Heart left ventricle (tissue), 16 donors: ENCODE measurements around the gene DNAH12. TPM values are rescaled to one million over a fixed set of nuclear protein-coding genes. Genes with fewer than 3 reads are reported as not detected.

Experiments
- ATAC-seq, 4 donors: fragments of 200-7000 bp; cut with Tn5 transposase; one replicate each; pipeline ENCODE4 v1.9.1; 2020 to 2022; ENCODE audit warnings: moderate library complexity in 4 of 4, mild to moderate bottlenecking in 3 of 4, moderate number of reproducible peaks in 1 of 4
- DNase-seq, 5 donors: peaks; one replicate each; pipeline ENCODE4 v3.0.0-alpha.2; 2020
- H3K27ac ChIP-seq, 12 donors: fragments of 200-600 bp; sonication (generic) in 4 of 12; one replicate each; pipeline versions ENCODE4 v1.5.0 to v1.8.0; 2016 to 2022; ENCODE audit warnings: mild to moderate bottlenecking in 2 of 12
- H3K27me3 ChIP-seq, 9 donors: fragments of 200-600 bp; sonication (generic) in 2 of 9; one replicate each; pipeline versions ENCODE4 v1.5.1 to v1.8.0; 2016 to 2022; ENCODE audit warnings: mild to moderate bottlenecking in 3 of 9
- H3K36me3 ChIP-seq, 9 donors: fragments of 200-600 bp; sonication (generic) in 2 of 9; one replicate each; pipeline versions ENCODE4 v1.5.0 to v1.8.0; 2018 to 2022; ENCODE audit warnings: mild to moderate bottlenecking in 2 of 9
- H3K4me1 ChIP-seq, 12 donors: fragments of 200-600 bp; sonication (generic) in 4 of 12; one replicate each; pipeline versions ENCODE4 v1.5.0 to v1.8.0; 2016 to 2022; ENCODE audit warnings: mild to moderate bottlenecking in 3 of 12
- H3K4me3 ChIP-seq, 12 donors: fragments of 200-600 bp; sonication (generic) in 4 of 12; one replicate each; pipeline versions ENCODE4 v1.5.0 to v1.8.0; 2017 to 2022; ENCODE audit warnings: mild to moderate bottlenecking in 9 of 12, moderate library complexity in 4 of 12
- H3K9me3 ChIP-seq, 12 donors: fragments of 200-600 bp; sonication (generic) in 4 of 12; one replicate each; pipeline versions ENCODE4 v1.5.0 to v1.8.0; 2016 to 2022; ENCODE audit warnings: mild to moderate bottlenecking in 1 of 12
- POLR2A ChIP-seq, 2 donors: fragments of 450-650 bp; IDR thresholded peaks; one replicate each; pipeline ENCODE4 v1.6.1; 2017; ENCODE audit warnings: antibody characterized with exemption in 2 of 2, mild to moderate bottlenecking in 2 of 2, moderate library complexity in 2 of 2
- WGBS, 4 donors: extraction: QIAGEN DNeasy Blood & Tissue Kit in 2 of 4; methylation state at CpG; one replicate each; pipeline versions ENCODE4 v1.1.5 to v1.1.7; 2013 to 2018; 5-methylcytosine and 5-hydroxymethylcytosine counted together
- intact Hi-C, 10 donors: fragments of 100-400 bp; cut with DNase I; formaldehyde crosslinking; loops; one replicate each; pipeline versions ENCODE4 v1.11.1 to v1.14.2; 2022
- polyA plus RNA-seq, 2 donors: library from polyadenylated mRNA; stranded (reverse); fragments of 200-250 nt; gene quantifications; one replicate each; pipeline ENCODE4 v1.2.3, GENCODE V29; 2013
- total RNA-seq, 9 donors: library from RNA; depleted of rRNA in 2 of 9; stranded (reverse); fragments of >200 nt in 2 of 9; fragmentation: NEBNext Ultra II Directional in 3 of 9; extraction: Animal tissue kit (Norgen Biotek cat#: 25700) in 3 of 9; gene quantifications; one replicate each; pipeline versions ENCODE4 v1.1.0 to v1.2.4, GENCODE V29; 2016 to 2023
- TF ChIP-seq, protein P1 (sequence below), 12 donors: fragments of 200-600 bp; sonication (generic) in 4 of 12; IDR thresholded peaks; one replicate each; pipeline versions ENCODE4 v1.5.0 to v1.8.0; 2018 to 2022; ENCODE audit warnings: antibody characterized with exemption in 12 of 12, mild to moderate bottlenecking in 5 of 12
- donor health status: ischemic (EF 13 %, LVEDD 7.1; RV severe dilation, severe dysfunction).
- donor health status: healthy with polysubstance abuse.
- donor health status: DM: no; HTN: yes; CAD: no.
- donor health status: DM: no; HTN: no; CAD: no.
- donor health status: ischemic (EF 25% LVEDD 6.9; RV normal size, moderate dysfunction).
- donor health status: ischemic (EF 25% LVEDD 5.7; RV mildly dilated, moderate dysfunction).
- donor health status: healthy.
- donor health status: DM: yes; HTN: yes; CAD: no.
- donor health status: ischemic (EF 35%, LVEDD 5.7; RV mildly dilated, moderate dysfunction).
- donor health status: nonischemic (EF 11% LVEDD 7.7; RV severe dilation, severe dysfunction).
- donor health status: DM: yes; HTN: yes; CAD: no.
- donor health status: PGD.
- donor health status: ischemic (EF 29% LVEDD 5.4; RV normal size, mild dysfunction).
- donor health status: nonischemic (EF 23%, LVEDD 6.1; RV moderate dilation, normal function).

The DNAH12 gene
- total and polyA plus RNA-seq, 11 donors = 0.04 to 0.42 (median 0.26) TPM; not detected in 7

DNA sequence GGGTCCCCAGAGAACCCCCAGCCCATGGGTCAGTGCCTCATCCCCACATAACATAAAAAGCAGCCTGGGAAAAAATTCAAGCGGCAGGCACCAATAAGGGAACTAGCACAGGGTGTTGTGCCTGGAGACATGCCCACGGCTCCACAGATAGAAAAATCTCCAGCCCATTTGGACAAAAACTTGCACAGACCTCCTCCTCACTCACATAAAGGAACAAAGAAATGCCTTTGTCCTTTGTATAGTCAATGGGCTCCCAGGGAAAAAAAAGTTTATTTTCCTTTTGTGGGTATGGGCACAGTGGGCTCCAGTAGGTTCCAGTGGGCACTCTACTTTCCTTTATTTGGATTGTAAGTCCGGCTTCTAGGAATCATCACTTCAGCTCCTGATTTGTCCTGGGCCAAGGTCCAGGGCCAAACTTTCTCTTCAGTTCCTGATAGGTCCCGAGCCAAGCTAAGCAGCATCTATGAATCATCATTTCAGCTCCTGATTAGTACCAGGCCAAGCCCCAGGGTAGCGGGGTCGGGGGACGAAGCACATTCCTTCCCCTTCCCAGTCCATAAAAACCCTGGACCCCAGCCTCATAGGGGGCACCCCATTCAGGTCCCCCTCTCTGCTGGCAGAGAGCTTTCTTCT is 1.6 kb upstream of the DNAH12 start:
- intact Hi-C loops = no loop called here
- ATAC-seq (peak; percentile 54 to 91 (median 88)), DNase-seq (peak in 4 of 5 donors; percentile 33 to 52 (median 35))
- Histone ChIP-seq H3K4me3 (no peak overlapping the region), H3K4me1 (peaks cover 0 to 21% (median 10%) of the 10 kb centered on the region in 12 donors), H3K27me3 (no peaks in the 10 kb centered on the region), H3K9me3 (no peaks in the 10 kb centered on the region), H3K36me3 (no peaks in the 10 kb centered on the region), H3K27ac (peak overlapping the region in 6 of 12 donors; percentile 17 to 75 (median 63))
- TF ChIP-seq, protein P1, sequence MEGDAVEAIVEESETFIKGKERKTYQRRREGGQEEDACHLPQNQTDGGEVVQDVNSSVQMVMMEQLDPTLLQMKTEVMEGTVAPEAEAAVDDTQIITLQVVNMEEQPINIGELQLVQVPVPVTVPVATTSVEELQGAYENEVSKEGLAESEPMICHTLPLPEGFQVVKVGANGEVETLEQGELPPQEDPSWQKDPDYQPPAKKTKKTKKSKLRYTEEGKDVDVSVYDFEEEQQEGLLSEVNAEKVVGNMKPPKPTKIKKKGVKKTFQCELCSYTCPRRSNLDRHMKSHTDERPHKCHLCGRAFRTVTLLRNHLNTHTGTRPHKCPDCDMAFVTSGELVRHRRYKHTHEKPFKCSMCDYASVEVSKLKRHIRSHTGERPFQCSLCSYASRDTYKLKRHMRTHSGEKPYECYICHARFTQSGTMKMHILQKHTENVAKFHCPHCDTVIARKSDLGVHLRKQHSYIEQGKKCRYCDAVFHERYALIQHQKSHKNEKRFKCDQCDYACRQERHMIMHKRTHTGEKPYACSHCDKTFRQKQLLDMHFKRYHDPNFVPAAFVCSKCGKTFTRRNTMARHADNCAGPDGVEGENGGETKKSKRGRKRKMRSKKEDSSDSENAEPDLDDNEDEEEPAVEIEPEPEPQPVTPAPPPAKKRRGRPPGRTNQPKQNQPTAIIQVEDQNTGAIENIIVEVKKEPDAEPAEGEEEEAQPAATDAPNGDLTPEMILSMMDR (IDR thresholded peaks at IDR 0.05) = no peak
- 45 to 54% (median 47%) methylated on average over 7 of the region's 7 CpGs for WGBS, 4 donors

DNA sequence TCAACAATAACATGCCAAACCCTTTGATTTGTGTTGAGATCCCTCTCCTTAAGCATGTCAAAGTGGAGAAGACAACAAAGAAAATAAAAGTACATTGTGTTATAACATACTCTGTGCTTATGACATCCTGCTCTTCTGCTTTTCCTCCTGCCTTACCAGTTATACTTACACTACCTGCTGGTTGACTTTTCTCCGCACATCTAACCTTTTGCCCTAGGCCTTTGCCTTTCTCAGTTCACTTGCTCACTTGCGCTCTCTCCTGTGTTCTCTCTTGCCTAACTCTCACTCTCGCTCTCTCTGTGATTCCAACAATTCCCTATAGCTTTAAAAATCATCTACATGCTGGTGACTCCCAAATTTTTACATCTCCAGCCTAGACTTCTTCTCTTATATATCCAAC is 5.7 kb downstream of the DNAH12 start:
- no peak overlapping the region for H3K4me3 ChIP-seq
- no peak for ATAC-seq
- no peak overlapping the region for H3K27ac ChIP-seq
- intact Hi-C loops = no loop called here
- no peaks in the 10 kb centered on the region for H3K36me3 ChIP-seq
- no peak for TF ChIP-seq POLR2A (IDR thresholded peaks at IDR 0.05)
- TF ChIP-seq, protein P1 (IDR thresholded peaks at IDR 0.05) = no peak
- H3K27me3 ChIP-seq = no peaks in the 10 kb centered on the region
- no peaks in the 10 kb centered on the region for H3K9me3 ChIP-seq
- WGBS, 4 donors = 91 to 95% (median 92%) methylated on average over 3 of the region's 3 CpGs
- no peaks in the 10 kb centered on the region for H3K4me1 ChIP-seq
- DNase-seq = no peak

DNA sequence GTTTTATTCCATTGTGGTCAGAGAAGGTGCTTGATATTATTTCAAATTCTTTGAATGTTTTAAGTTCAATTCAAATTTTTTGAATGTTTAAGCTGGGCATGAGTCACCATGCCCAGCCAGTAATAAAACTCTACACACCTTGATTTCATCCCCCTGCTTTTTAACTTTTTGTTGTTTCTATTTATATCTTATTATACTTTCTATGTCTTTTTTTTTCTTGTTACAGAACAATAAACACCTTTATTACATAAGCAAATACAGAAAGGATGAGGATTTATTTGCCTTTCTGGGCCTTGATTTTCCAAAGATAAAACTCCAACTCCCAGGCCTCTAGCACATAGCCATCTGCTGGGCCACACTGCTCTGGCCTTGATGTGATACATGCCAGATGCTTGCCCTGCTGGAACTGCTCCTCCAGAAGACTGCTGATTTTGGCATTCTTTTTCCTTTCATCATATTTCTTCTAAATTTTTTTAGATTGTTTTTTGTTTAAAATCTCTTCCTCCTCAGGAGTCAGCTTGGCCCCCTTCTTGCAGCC is 14.0 kb downstream of the DNAH12 start:
- Histone ChIP-seq H3K36me3 (no peaks in the 10 kb centered on the region), H3K9me3 (no peaks in the 10 kb centered on the region), H3K4me3 (no peak overlapping the region), H3K27me3 (no peaks in the 10 kb centered on the region), H3K4me1 (no peaks in the 10 kb centered on the region), H3K27ac (no peak overlapping the region)
- intact Hi-C loops = no loop called here
- no peak for ATAC-seq
- no peak for TF ChIP-seq POLR2A (IDR thresholded peaks at IDR 0.05)
- TF ChIP-seq, protein P1 (IDR thresholded peaks at IDR 0.05) = no peak
- DNase-seq = no peak

DNA sequence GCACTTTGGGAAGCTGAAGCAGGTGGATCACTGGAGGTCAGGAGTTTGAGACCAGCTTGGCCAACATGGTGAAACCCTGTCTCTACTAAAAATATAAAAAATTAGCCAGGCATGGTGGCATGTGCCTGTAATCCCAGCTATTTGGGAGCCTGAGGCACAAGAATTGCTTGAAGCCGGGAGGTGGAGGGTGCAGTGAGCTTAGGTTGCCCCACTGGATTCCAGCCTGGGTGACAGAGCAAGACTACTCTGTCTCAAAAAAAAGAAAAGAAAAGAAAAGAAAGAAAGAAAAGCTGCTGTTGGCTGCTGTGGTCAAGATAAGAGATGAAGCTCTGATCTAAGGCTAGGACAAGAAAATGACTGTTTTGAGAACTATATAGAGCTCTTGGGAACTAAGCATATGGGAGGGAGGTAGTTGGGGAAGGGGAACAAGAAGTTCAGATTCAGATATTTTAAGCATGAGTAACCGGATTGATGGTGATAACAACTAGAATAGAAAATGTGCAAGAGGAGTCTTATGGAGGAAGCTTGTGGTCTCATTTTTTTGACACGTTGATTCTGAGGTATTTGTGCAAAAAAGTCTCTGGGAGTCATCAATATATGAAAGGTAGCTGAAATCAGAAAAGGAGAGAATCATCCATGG is 25.7 kb downstream of the DNAH12 start:
- H3K9me3 ChIP-seq = no peaks in the 10 kb centered on the region
- DNase-seq (no peak), ATAC-seq (no peak)
- no peaks in the 10 kb centered on the region for H3K36me3 ChIP-seq
- no peaks in the 10 kb centered on the region for H3K27me3 ChIP-seq
- TF ChIP-seq, protein P1 (IDR thresholded peaks at IDR 0.05) = no peak
- TF ChIP-seq POLR2A (IDR thresholded peaks at IDR 0.05) = no peak
- intact Hi-C loops = no loop called here
- H3K4me1 ChIP-seq = no peaks in the 10 kb centered on the region
- WGBS, 4 donors = 52 to 59% (median 54%) methylated on average over 3 of the region's 3 CpGs
- H3K27ac ChIP-seq = no peak overlapping the region
- H3K4me3 ChIP-seq = no peak overlapping the region
